SK-N-SH (cell line): ENCODE data around the gene F5.

Experiments used
- CTCF ChIP-seq: fragments of 200-600 bp; sonication (generic); IDR thresholded peaks from 2 replicates; pipeline ENCODE4 v1.6.1; 2017; ENCODE audit warnings: antibody characterized with exemption, mild to moderate bottlenecking, moderate library complexity
- EP300 ChIP-seq, 2 experiments: IDR thresholded peaks; 2 replicates each; pipeline versions ENCODE4 v1.4.0 to v1.6.1; 2012; ENCODE audit warnings: borderline replicate concordance in 1 of 2, low read depth in 1 of 2, low read length in 1 of 2
- POLR2AphosphoS5 ChIP-seq: IDR thresholded peaks from 2 replicates; pipeline ENCODE4 v1.6.1; 2012; ENCODE audit warnings: low read depth, low read length
- SIN3A ChIP-seq: IDR thresholded peaks from 2 replicates; pipeline ENCODE4 v1.6.1; 2012; ENCODE audit warnings: low read depth, mild to moderate bottlenecking, low read length, moderate library complexity, borderline replicate concordance
- YY1 ChIP-seq: IDR thresholded peaks from 2 replicates; pipeline ENCODE4 v1.4.0; 2012; ENCODE audit warnings: low read depth, mild to moderate bottlenecking

DNA sequence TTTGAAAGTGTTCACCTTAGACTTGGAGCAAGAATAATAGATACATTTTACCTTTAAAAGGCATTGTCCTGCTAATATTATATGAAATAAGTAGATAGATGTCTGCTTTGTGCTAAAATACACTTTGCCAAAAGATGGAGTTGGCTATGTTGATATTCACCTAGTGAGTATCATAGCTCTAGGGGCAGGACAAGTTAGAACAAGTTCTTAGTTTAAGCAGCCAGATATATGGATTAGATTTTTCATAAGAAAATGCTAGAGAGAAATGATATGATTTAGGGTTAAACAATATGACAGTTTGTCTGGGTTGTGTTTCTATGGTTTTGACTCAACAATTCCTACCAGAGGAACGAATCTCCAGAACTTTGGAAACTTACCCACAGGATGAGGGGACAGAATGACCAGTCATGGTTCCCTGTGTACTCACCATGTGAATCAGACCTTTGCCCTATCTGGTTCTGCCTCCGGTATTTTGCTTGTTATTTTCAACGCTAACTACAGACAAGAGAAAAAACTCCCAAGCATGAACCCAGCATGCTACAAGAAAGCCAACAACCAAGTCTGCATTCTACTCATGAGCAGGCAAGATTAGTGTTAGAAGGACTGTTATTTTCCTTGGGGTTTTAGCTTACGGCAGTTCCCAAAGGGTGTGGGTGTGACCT, 1.7 kb downstream of the F5 start:
- no peak for TF ChIP-seq CTCF
- TF ChIP-seq SIN3A: no peak
- TF ChIP-seq POLR2AphosphoS5: no peak
- no peak for TF ChIP-seq YY1
- TF ChIP-seq EP300 (IDR thresholded peaks at IDR 0.05; ENCODE audit: borderline replicate concordance in 1 of 2, low read depth in 1 of 2, low read length in 1 of 2): no peak
